CD8-positive, alpha-beta memory T cell (primary cell): ENCODE results near the gene NLRC5. TPM values are rescaled to one million over a fixed set of nuclear protein-coding genes. Genes with fewer than 3 reads are reported as not detected.

ENCODE experiments used
- CTCF ChIA-PET: fragments of 350-600 bp; sonication (Branson Sonifier 250); formaldehyde crosslinking; loops from one replicate; lab custom pipeline; 2021; ENCODE audit warnings: antibody characterized with exemption; lab: Charles Lee
- POLR2A ChIA-PET: fragments of 350-600 bp; sonication (Branson Sonifier 250); formaldehyde crosslinking; loops from one replicate; lab custom pipeline; 2021; ENCODE audit warnings: antibody characterized with exemption; lab: Charles Lee
- DNase-seq, 5 donors: peaks; one replicate each; pipeline versions ENCODE4 v3.0.0 to v3.0.0-alpha.2; 2020 to 2022; ENCODE audit warnings: mixed read lengths in 1 of 5
- H3K27ac ChIP-seq: one replicate; pipeline ENCODE4 v1.7.0; 2013; ENCODE audit warnings: low read depth, mild to moderate bottlenecking, low read length, moderate library complexity
- H3K27me3 ChIP-seq: 2 replicates; pipeline ENCODE4 v1.7.0; 2013; ENCODE audit warnings: low read length, mild to moderate bottlenecking; ENCODE audit not compliant: insufficient read depth, poor library complexity, severe bottlenecking
- H3K36me3 ChIP-seq: 2 replicates; pipeline ENCODE4 v1.7.0; 2013; ENCODE audit warnings: mild to moderate bottlenecking, low read length, moderate library complexity; ENCODE audit not compliant: insufficient read depth
- H3K4me1 ChIP-seq: 2 replicates; pipeline ENCODE4 v1.7.0; 2013; ENCODE audit warnings: mild to moderate bottlenecking, low read length, moderate library complexity; ENCODE audit not compliant: insufficient read depth
- H3K4me3 ChIP-seq: 2 replicates; pipeline ENCODE4 v1.7.0; 2013; ENCODE audit warnings: mild to moderate bottlenecking, low read length
- H3K9me3 ChIP-seq: 2 replicates; pipeline ENCODE4 v1.7.0; 2013; ENCODE audit warnings: mild to moderate bottlenecking, low read length
- H3K27ac Mint-ChIP-seq, 8 donors: one replicate each; pipeline ENCODE4 v1.8.0; 2020 to 2021; ENCODE audit warnings: mixed read lengths in 8 of 8, mild to moderate bottlenecking in 6 of 8, inconsistent platforms in 3 of 8, moderate library complexity in 3 of 8
- H3K27me3 Mint-ChIP-seq, 2 donors: one replicate each; pipeline ENCODE4 v1.8.0; 2020 to 2021; ENCODE audit warnings: mixed read lengths in 2 of 2, mild to moderate bottlenecking in 1 of 2, moderate library complexity in 1 of 2
- H3K36me3 Mint-ChIP-seq, 3 donors: one replicate each; pipeline ENCODE4 v1.8.0; 2020 to 2021; ENCODE audit warnings: mixed read lengths in 3 of 3, inconsistent platforms in 1 of 3, mild to moderate bottlenecking in 1 of 3
- H3K4me1 Mint-ChIP-seq, 3 donors: one replicate each; pipeline ENCODE4 v1.8.0; 2020 to 2021; ENCODE audit warnings: mixed read lengths in 3 of 3, inconsistent platforms in 1 of 3, mild to moderate bottlenecking in 1 of 3
- H3K4me3 Mint-ChIP-seq, 7 donors: one replicate each; pipeline ENCODE4 v1.8.0; 2020 to 2021; ENCODE audit warnings: mixed read lengths in 7 of 7, mild to moderate bottlenecking in 6 of 7, moderate library complexity in 4 of 7, inconsistent platforms in 2 of 7
- H3K9me3 Mint-ChIP-seq, 5 donors: one replicate each; pipeline ENCODE4 v1.8.0; 2020 to 2022; ENCODE audit warnings: mixed read lengths in 5 of 5, mild to moderate bottlenecking in 3 of 5, moderate library complexity in 2 of 5, inconsistent platforms in 1 of 5
- polyA plus RNA-seq: library from polyadenylated mRNA; unstranded; fragments of 300-500 nt; fragmentation: Illumina TruSeq; gene quantifications from one replicate; pipeline ENCODE4 v1.2.3, GENCODE V29; 2021
- total RNA-seq, 2 experiments: library from RNA; stranded (reverse); gene quantifications; one replicate each; pipeline ENCODE4 v1.2.3, GENCODE V29; 2021

The NLRC5 gene
- total and polyA plus RNA-seq, 3 experiments from 2014 or later: 165 to 178 (median 173) TPM

- Histone ChIP-seq H3K4me1 (peaks cover 30% of the 10 kb centered on the region), H3K9me3 (no peaks in the 10 kb centered on the region), H3K27me3 (no peaks in the 10 kb centered on the region), H3K4me3 (no peak overlapping the region), H3K36me3 (no peaks in the 10 kb centered on the region), H3K27ac (no peak overlapping the region)
- H3K4me3 Mint-ChIP-seq: no peak overlapping the region
- no peak overlapping the region for H3K27ac Mint-ChIP-seq
- no peaks in the 10 kb centered on the region for H3K27me3 Mint-ChIP-seq
- ChIA-PET CTCF (interaction anchor here (1.2 to 8.2 kb wide), 4 partner anchors 13 to 62 kb away, joined by 3 to 69 read pairs (median 6); no protein-coding TSS in a partner anchor), POLR2A (interaction anchor here (0.8 kb wide), 1 partner anchor 22 kb away, joined by 3 read pairs; no protein-coding TSS in a partner anchor)
- no peak for DNase-seq
- peaks cover 57 to 79% (median 68%) of the 10 kb centered on the region in 3 donors for H3K4me1 Mint-ChIP-seq
- no peaks in the 10 kb centered on the region for H3K9me3 Mint-ChIP-seq
- H3K36me3 Mint-ChIP-seq: peaks cover 0 to 18% (median 5%) of the 10 kb centered on the region in 3 donors
These were observed 11.4 kb upstream of the NLRC5 start for GRCh38 chr16:56977823-56978430.

- DNase-seq: no peak
- H3K36me3 Mint-ChIP-seq: peaks cover 0 to 31% (median 9%) of the 10 kb centered on the region in 3 donors
- peaks cover 30% of the 10 kb centered on the region for H3K4me1 ChIP-seq
- no peak overlapping the region for H3K4me3 ChIP-seq
- no peaks in the 10 kb centered on the region for H3K27me3 Mint-ChIP-seq
- no peaks in the 10 kb centered on the region for H3K9me3 ChIP-seq
- H3K4me1 Mint-ChIP-seq: peaks cover 52 to 76% (median 64%) of the 10 kb centered on the region in 3 donors
- peak overlapping the region in 4 of 8 donors; percentile 5 to 64 (median 48) for H3K27ac Mint-ChIP-seq
- H3K27ac ChIP-seq: no peak overlapping the region
- POLR2A ChIA-PET: interaction anchor here (1.9 kb wide), 1 partner anchor 9 kb away, joined by 7 read pairs; the partner anchor contains the start of gene NLRC5
- H3K9me3 Mint-ChIP-seq: no peaks in the 10 kb centered on the region
- peaks cover 11% of the 10 kb centered on the region for H3K36me3 ChIP-seq
- H3K27me3 ChIP-seq: no peaks in the 10 kb centered on the region
- H3K4me3 Mint-ChIP-seq: no peak overlapping the region
- CTCF ChIA-PET: interaction anchor here (0.7 to 1.4 kb wide), 2 partner anchors 9 to 104 kb away, joined by 3 to 4 read pairs; partner anchors contain the start of gene NLRC5
These were observed 9.2 kb upstream of the NLRC5 start for GRCh38 chr16:56980201-56980535.

GRCh38 chr16:56980792-56981724 is 8.3 kb upstream of the NLRC5 start:
- H3K4me3 ChIP-seq: no peak overlapping the region
- H3K27ac ChIP-seq: no peak overlapping the region
- Mint-ChIP-seq H3K27ac (peak overlapping the region; percentile 21 to 97 (median 78)), H3K4me3 (peak overlapping the region in 1 of 7 donors; percentile 6), H3K27me3 (no peaks in the 10 kb centered on the region), H3K4me1 (peaks cover 52 to 76% (median 64%) of the 10 kb centered on the region in 3 donors), H3K36me3 (peaks cover 0 to 31% (median 10%) of the 10 kb centered on the region in 3 donors), H3K9me3 (no peaks in the 10 kb centered on the region)
- no peaks in the 10 kb centered on the region for H3K27me3 ChIP-seq
- H3K9me3 ChIP-seq: no peaks in the 10 kb centered on the region
- ChIA-PET POLR2A (interaction anchor here (1.9 kb wide), 1 partner anchor 8 kb away, joined by 7 read pairs; the partner anchor contains the start of gene NLRC5), CTCF (interaction anchor here (0.7 to 8.9 kb wide), 3 partner anchors 8 to 103 kb away, joined by 3 to 80 read pairs (median 4); partner anchors contain the start of gene NLRC5)
- peaks cover 11% of the 10 kb centered on the region for H3K36me3 ChIP-seq
- no peak for DNase-seq
- H3K4me1 ChIP-seq: peaks cover 39% of the 10 kb centered on the region

DNA sequence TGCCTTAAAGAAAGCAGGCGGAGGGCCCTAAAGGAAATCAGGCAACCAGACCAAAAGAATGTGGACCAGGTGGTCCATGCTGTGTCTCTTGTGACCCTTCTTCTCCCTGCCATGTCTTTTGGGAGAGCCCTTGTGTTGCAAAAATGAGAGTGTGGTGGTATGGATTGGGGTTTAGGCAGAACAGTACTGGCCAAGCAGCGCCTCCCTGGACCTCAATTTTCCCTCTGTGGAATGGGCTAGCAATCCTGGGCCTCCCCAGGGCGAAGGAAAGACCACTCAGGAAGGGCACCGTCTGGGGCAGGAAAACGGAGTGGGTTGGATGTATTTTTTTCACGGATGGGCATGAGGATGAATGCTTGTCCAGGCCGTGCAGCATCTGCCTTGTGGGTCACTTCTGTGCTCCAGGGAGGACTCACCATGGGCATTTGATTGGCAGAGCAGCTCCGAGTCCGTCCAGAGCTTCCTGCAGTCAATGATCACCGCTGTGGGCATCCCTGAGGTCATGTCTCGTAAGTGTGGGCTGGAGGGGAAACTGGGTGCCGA is 7.6 kb upstream of the NLRC5 start:
- POLR2A ChIA-PET: no interaction called here
- Mint-ChIP-seq H3K4me1 (peaks cover 56 to 78% (median 64%) of the 10 kb centered on the region in 3 donors), H3K36me3 (peaks cover 0 to 31% (median 10%) of the 10 kb centered on the region in 3 donors), H3K4me3 (no peak overlapping the region), H3K9me3 (no peaks in the 10 kb centered on the region), H3K27ac (peak overlapping the region in 7 of 8 donors; percentile 21 to 97 (median 82)), H3K27me3 (no peaks in the 10 kb centered on the region)
- Histone ChIP-seq H3K4me3 (no peak overlapping the region), H3K27ac (no peak overlapping the region), H3K27me3 (no peaks in the 10 kb centered on the region), H3K36me3 (peaks cover 11% of the 10 kb centered on the region), H3K9me3 (no peaks in the 10 kb centered on the region), H3K4me1 (peaks cover 46% of the 10 kb centered on the region)
- peak in 1 of 5 donors; percentile 35 for DNase-seq
- CTCF ChIA-PET: interaction anchor here (1.1 to 8.9 kb wide), 3 partner anchors 8 to 17 kb away, joined by 3 to 80 read pairs (median 3); no protein-coding TSS in a partner anchor

DNA sequence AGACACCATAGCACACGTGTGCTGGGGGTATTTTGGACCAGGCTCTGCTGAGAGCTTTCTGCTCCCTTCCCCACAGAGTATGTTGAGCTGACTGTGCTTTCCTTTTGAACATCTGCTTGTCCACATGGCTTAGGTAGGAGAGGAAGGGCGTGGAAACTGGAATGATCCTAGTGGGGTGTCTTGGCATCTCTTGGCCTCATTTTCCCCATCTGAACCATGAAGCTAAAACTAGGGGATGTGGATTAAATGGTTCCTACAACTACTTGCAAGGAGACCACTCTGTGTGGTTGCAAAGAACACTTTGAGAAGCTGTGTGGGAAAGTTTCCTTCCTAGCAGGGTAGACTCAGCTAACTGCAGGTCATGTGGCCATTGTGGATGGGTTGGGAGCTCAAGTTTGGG is 6.7 kb upstream of the NLRC5 start:
- DNase-seq: no peak
- no peak overlapping the region for H3K4me3 ChIP-seq
- H3K27ac ChIP-seq: no peak overlapping the region
- Mint-ChIP-seq H3K4me1 (peaks cover 61 to 82% (median 73%) of the 10 kb centered on the region in 3 donors), H3K9me3 (no peaks in the 10 kb centered on the region), H3K4me3 (peak overlapping the region in 3 of 7 donors; percentile 14 to 41 (median 34)), H3K27me3 (no peaks in the 10 kb centered on the region), H3K27ac (peak overlapping the region; percentile 1 to 86 (median 47)), H3K36me3 (peaks cover 0 to 35% (median 10%) of the 10 kb centered on the region in 3 donors)
- H3K4me1 ChIP-seq: peaks cover 54% of the 10 kb centered on the region
- CTCF ChIA-PET: interaction anchor here (0.9 to 8.9 kb wide), 7 partner anchors 9 to 59 kb away, joined by 3 to 80 read pairs (median 3); no protein-coding TSS in a partner anchor
- peaks cover 11% of the 10 kb centered on the region for H3K36me3 ChIP-seq
- no peaks in the 10 kb centered on the region for H3K9me3 ChIP-seq
- POLR2A ChIA-PET: no interaction called here
- no peaks in the 10 kb centered on the region for H3K27me3 ChIP-seq

DNA sequence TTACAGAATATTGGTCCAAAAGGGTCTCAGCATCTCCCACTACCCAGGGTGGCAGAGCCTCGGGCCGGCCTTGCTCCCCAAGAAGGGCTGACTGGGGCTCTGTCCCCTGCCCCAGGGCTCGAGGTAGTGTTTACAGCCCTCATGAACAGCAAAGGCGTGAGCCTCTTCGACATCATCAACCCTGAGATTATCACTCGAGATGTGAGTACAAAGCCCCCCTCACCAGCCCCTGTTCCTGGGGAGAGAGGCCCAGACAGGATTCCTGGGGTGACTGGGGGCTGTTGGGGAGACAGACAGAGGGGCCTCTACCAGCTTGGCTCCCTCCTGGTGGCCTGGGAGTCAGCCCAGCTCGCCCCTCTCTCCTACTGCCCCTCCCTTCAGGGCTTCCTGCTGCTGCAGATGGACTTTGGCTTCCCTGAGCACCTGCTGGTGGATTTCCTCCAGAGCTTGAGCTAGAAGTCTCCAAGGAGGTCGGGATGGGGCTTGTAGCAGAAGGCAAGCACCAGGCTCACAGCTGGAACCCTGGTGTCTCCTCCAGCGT is 6.1 kb upstream of the NLRC5 start:
- Mint-ChIP-seq H3K27me3 (no peaks in the 10 kb centered on the region), H3K27ac (peak overlapping the region in 5 of 8 donors; percentile 1 to 70 (median 35)), H3K4me3 (peak overlapping the region in 1 of 7 donors; percentile 34), H3K4me1 (peaks cover 67 to 88% (median 79%) of the 10 kb centered on the region in 3 donors), H3K36me3 (peaks cover 0 to 39% (median 13%) of the 10 kb centered on the region in 3 donors), H3K9me3 (no peaks in the 10 kb centered on the region)
- H3K4me3 ChIP-seq: no peak overlapping the region
- peaks cover 59% of the 10 kb centered on the region for H3K4me1 ChIP-seq
- no peaks in the 10 kb centered on the region for H3K27me3 ChIP-seq
- ChIA-PET CTCF (interaction anchor here (0.9 to 8.9 kb wide), 7 partner anchors 10 to 59 kb away, joined by 3 to 80 read pairs (median 3); no protein-coding TSS in a partner anchor), POLR2A (no interaction called here)
- no peaks in the 10 kb centered on the region for H3K9me3 ChIP-seq
- no peak overlapping the region for H3K27ac ChIP-seq
- peaks cover 11% of the 10 kb centered on the region for H3K36me3 ChIP-seq
- DNase-seq: peak in 1 of 5 donors; percentile 31

- peaks cover 64% of the 10 kb centered on the region for H3K4me1 ChIP-seq
- no peaks in the 10 kb centered on the region for H3K9me3 ChIP-seq
- peaks cover 11% of the 10 kb centered on the region for H3K36me3 ChIP-seq
- Mint-ChIP-seq H3K27ac (peak overlapping the region; percentile 42 to 98 (median 84)), H3K4me1 (peaks cover 73 to 94% (median 81%) of the 10 kb centered on the region in 3 donors), H3K36me3 (peaks cover 0 to 48% (median 13%) of the 10 kb centered on the region in 3 donors), H3K4me3 (peak overlapping the region in 6 of 7 donors; percentile 1 to 78 (median 38)), H3K9me3 (no peaks in the 10 kb centered on the region), H3K27me3 (no peaks in the 10 kb centered on the region)
- DNase-seq: no peak
- H3K27me3 ChIP-seq: no peaks in the 10 kb centered on the region
- ChIA-PET POLR2A (interaction anchor here (0.5 kb wide), 1 partner anchor 146 kb away, joined by 8 read pairs; no protein-coding TSS in a partner anchor), CTCF (interaction anchor here (0.8 to 8.9 kb wide), 3 partner anchors 20 to 109 kb away, joined by 3 to 80 read pairs (median 3); no protein-coding TSS in a partner anchor)
- no peak overlapping the region for H3K27ac ChIP-seq
- H3K4me3 ChIP-seq: no peak overlapping the region
These were observed 4.7 kb upstream of the NLRC5 start for GRCh38 chr16:56984639-56985038.
